Ascending aorta (tissue), 2 donors: ENCODE measurements around the gene CRELD2. TPM values are rescaled to one million over a fixed set of nuclear protein-coding genes. Genes with fewer than 3 reads are reported as not detected.

Source experiments
- DNase-seq, 2 donors: peaks; one replicate each; pipeline ENCODE4 v3.0.0-alpha.2; 2019; ENCODE audit warnings: low spot score in 2 of 2
- H3K27ac ChIP-seq, 2 donors: fragments of 200-600 bp; sonication (generic); one replicate each; pipeline ENCODE4 v1.5.1; 2016 to 2017; ENCODE audit warnings: mild to moderate bottlenecking in 1 of 2
- H3K27me3 ChIP-seq: fragments of 200-600 bp; sonication (generic); one replicate; pipeline ENCODE4 v1.5.1; 2017
- H3K36me3 ChIP-seq, 2 donors: fragments of 200-600 bp; sonication (generic); one replicate each; pipeline ENCODE4 v1.5.1; 2016
- H3K4me1 ChIP-seq, 2 donors: fragments of 200-600 bp; sonication (generic); one replicate each; pipeline ENCODE4 v1.5.1; 2016 to 2017; ENCODE audit warnings: mild to moderate bottlenecking in 1 of 2
- H3K4me3 ChIP-seq, 2 donors: fragments of 200-600 bp; sonication (generic); one replicate each; pipeline ENCODE4 v1.5.1; 2016 to 2017; ENCODE audit warnings: mild to moderate bottlenecking in 1 of 2
- H3K9me3 ChIP-seq, 2 donors: fragments of 200-600 bp; sonication (generic); one replicate each; pipeline ENCODE4 v1.5.1; 2016
- CTCF ChIP-seq, 3 experiments: fragments of 200-600 bp in 2 of 3; fragments of 450-650 bp in 1 of 3; sonication (generic) in 2 of 3; IDR thresholded peaks; one replicate each; pipeline ENCODE4 v1.5.1; 2016 to 2019; ENCODE audit warnings: antibody characterized with exemption in 3 of 3, mild to moderate bottlenecking in 1 of 3, moderate library complexity in 1 of 3
- intact Hi-C: fragments of 100-400 bp; cut with DNase I; formaldehyde crosslinking; loops from one replicate; pipeline ENCODE4 v1.15.1; 2023
- total RNA-seq: library from RNA; depleted of rRNA; stranded (reverse); fragments of >200 nt; gene quantifications from one replicate; pipeline ENCODE4 v1.1.0, GENCODE V29; 2016

CRELD2 gene
- total RNA-seq, 1 donor from 2014 or later: 61.8 TPM

DNA sequence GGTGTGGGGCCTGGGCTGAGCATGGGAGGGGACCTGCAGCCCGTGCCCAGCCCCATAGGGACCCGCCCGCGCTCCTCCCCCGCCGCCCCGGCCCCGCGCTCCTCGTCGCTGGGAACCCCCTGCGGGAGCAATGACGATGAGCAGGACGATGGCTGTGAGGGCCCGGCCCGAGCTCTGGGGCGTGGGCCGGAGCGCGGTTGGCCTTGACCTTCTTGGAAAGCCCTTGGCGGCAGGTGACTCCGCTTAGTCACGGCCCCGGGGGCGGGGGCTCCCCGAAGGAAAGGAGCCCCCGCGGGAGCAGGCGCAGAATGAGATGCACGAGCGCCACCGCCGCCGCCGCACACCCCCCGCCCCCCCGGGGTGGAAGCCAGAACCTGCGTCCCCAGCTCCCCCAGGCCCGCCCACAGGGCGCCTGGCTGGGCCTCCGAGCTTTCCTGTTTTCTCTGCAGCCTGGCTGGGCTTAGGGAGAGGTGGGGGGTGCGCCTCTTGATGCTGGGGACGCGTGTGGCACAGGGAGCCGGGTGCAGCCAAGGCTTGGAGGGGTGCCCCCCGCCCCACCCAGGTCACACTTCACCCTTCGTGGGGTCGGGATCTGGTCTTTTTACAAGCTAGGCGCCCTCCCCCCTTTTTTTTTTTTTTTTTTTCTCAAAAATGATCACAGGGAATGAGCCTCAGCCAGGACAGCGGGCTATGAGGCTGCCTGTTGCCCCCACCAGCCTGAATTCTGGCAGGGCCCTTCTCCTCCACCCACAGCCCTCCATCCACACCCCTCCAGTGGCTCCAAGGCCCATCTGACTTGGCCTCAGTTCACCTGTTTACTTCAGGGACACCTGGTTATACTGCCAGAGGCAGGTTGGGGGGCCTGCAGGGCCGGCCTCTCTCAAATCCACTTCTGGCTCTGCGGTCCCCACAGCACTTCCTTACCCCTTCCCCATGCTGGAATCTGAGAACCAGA is 17.9 kb downstream of the CRELD2 start:
- Histone ChIP-seq H3K4me3 (peak overlapping the region; percentile 51 to 72), H3K36me3 (no peaks in the 10 kb centered on the region), H3K4me1 (peaks cover 15 to 39% of the 10 kb centered on the region in 2 donors), H3K27me3 (no peaks in the 10 kb centered on the region), H3K27ac (peak overlapping the region; percentile 86 to 98), H3K9me3 (no peaks in the 10 kb centered on the region)
- peak; percentile 87 to 97 for DNase-seq
- no peak for TF ChIP-seq CTCF (IDR thresholded peaks at IDR 0.05)
- intact Hi-C loops: loop anchor here (1.0 to 10.0 kb wide), 3 partner anchors 24 to 369 kb away; partner anchors contain the start of genes PIM3 and PLXNB2

GRCh38 chr22:49936973-49937757 is 18.7 kb downstream of the CRELD2 start:
- no peaks in the 10 kb centered on the region for H3K9me3 ChIP-seq
- DNase-seq: no peak
- H3K36me3 ChIP-seq: no peaks in the 10 kb centered on the region
- intact Hi-C loops: loop anchor here (1.0 to 10.0 kb wide), 3 partner anchors 23 to 368 kb away; partner anchors contain the start of genes PIM3 and PLXNB2
- peaks cover 15 to 37% of the 10 kb centered on the region in 2 donors for H3K4me1 ChIP-seq
- TF ChIP-seq CTCF (IDR thresholded peaks at IDR 0.05): no peak
- peak overlapping the region in 1 of 2 donors; percentile 72 for H3K4me3 ChIP-seq
- H3K27ac ChIP-seq: peak overlapping the region; percentile 86 to 98
- no peaks in the 10 kb centered on the region for H3K27me3 ChIP-seq

DNA sequence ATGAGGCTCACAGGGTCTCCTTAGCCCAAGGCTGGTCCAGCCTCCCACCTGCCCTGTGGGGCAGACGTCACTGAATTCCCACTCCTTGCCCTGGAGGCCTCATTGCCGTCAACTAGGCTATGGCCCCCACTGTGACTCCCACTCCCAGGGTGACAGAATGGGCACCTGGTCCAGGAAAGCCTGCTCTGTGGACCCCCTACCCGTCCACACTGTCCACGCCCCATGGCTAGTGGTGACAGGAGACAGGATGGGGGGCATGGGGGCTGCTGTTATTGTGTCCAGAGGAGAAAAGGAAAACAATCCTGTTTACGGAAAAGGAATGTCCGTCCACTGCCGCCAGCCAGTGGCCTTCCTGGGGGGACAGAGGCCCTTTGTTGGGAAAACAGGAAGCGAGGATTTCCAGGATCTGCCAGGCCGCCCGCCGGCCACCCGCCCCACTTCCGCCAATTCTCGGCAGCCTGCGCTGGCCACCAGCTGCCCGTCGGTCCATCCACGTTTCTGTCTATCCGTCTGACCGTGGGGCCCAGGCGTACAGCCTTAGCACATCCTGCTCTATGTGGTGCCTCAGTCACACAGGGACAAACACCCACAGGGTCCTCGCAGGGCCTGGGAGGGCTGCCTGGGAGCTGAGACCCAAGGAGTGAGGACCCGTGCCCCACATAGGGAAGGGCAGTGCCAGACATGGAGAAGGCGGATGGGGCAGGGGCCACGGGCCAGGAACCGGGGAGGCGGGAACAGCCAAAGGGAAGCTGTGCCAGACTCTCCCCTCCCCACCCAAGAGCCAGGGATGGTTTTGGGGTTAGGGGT is 19.5 kb downstream of the CRELD2 start:
- DNase-seq: no peak
- H3K4me3 ChIP-seq: no peak overlapping the region
- H3K27ac ChIP-seq: peak overlapping the region; percentile 86 to 98
- H3K27me3 ChIP-seq: no peaks in the 10 kb centered on the region
- peaks cover 15 to 37% of the 10 kb centered on the region in 2 donors for H3K4me1 ChIP-seq
- no peaks in the 10 kb centered on the region for H3K36me3 ChIP-seq
- H3K9me3 ChIP-seq: no peaks in the 10 kb centered on the region
- no peak for TF ChIP-seq CTCF (IDR thresholded peaks at IDR 0.05)
- intact Hi-C loops: loop anchor here (2.0 to 10.0 kb wide), 2 partner anchors 33 to 367 kb away; partner anchors contain the start of gene PLXNB2

- no peak for TF ChIP-seq CTCF (IDR thresholded peaks at IDR 0.05)
- intact Hi-C loops: loop anchor here (10.0 kb wide), 1 partner anchor 366 kb away; the partner anchor contains the start of gene PLXNB2
- no peak overlapping the region for H3K27ac ChIP-seq
These were observed 20.2 kb downstream of the CRELD2 start for GRCh38 chr22:49938565-49939136.

More at GRCh38 chr22:49938565-49939136, 20.2 kb downstream of the CRELD2 start:
- Histone ChIP-seq H3K27me3 (no peaks in the 10 kb centered on the region), H3K36me3 (no peaks in the 10 kb centered on the region), H3K4me3 (no peak overlapping the region), H3K9me3 (no peaks in the 10 kb centered on the region), H3K4me1 (peaks cover 15 to 32% of the 10 kb centered on the region in 2 donors)
- no peak for DNase-seq
